ENCODE measurements around the gene BFAR. TPM values are rescaled to one million over a fixed set of nuclear protein-coding genes. Genes with fewer than 3 reads are reported as not detected.

The BFAR gene
- total and polyA plus RNA-seq, 9 of the 15 experiments (the other 6 are each of a cell fraction or from before 2014, with no cell fraction given) = 45.0 to 82.6 (median 60.4) TPM

- TF ChIP-seq TFAP4 (CRISPR knock-in tag; IDR thresholded peaks at IDR 0.05; ENCODE audit: borderline replicate concordance) (peak; percentile 79), ZNF24 (IDR thresholded peaks at IDR 0.05) (0 out of 2 replicates have a peak, but pooled peaks have one; percentile 51), NCOR1 (IDR thresholded peaks at IDR 0.05) (0 out of 2 replicates have a peak, but pooled peaks have one; percentile 12), THRA (IDR thresholded peaks at IDR 0.05) (no peak), NR2C2 (CRISPR knock-in tag; IDR thresholded peaks at IDR 0.05) (0 out of 2 replicates have a peak, but pooled peaks have one; percentile 28), NR2C2 (tag; IDR thresholded peaks at IDR 0.05) (peak; percentile 89), POLR2G (IDR thresholded peaks at IDR 0.05; ENCODE audit: low read depth, low read length) (peak; percentile 97), CEBPB (tag; IDR thresholded peaks at IDR 0.05) (peak; percentile 55; the same call in 1 of the 2 replicates), MITF (IDR thresholded peaks at IDR 0.05) (peak; percentile 51; the same call in 1 of the 2 replicates), TOE1 (IDR thresholded peaks at IDR 0.05; ENCODE audit: borderline replicate concordance) (peak; percentile 54; the same call in 1 of the 2 replicates), TOE1 (CRISPR knock-in tag; IDR thresholded peaks at IDR 0.05; ENCODE audit: borderline replicate concordance, low read depth) (no peak), ZNF232 (CRISPR knock-in tag; IDR thresholded peaks at IDR 0.05) (0 out of 2 replicates have a peak, but pooled peaks have one; percentile 63), ZNF444 (CRISPR knock-in tag; IDR thresholded peaks at IDR 0.05) (no peak), PHF20 (IDR thresholded peaks at IDR 0.05; ENCODE audit: partially characterized antibody) (peak; percentile 73), SOX6 (IDR thresholded peaks at IDR 0.05) (peak; percentile 64; the same call in 1 of the 2 replicates), DEAF1 (CRISPR knock-in tag; IDR thresholded peaks at IDR 0.05) (no peak), NR2C1 (IDR thresholded peaks at IDR 0.05) (peak; percentile 51), NR2C1 (tag; IDR thresholded peaks at IDR 0.05) (no peak), ETS1 (conservative IDR thresholded peaks at IDR 0.05; ENCODE audit: control insufficient read depth, low read depth, low read length) (peak; percentile 70; the same call in 1 of the 2 replicates), ZNF766 (CRISPR knock-in tag; conservative IDR thresholded peaks at IDR 0.05) (0 out of 2 replicates have a peak, but pooled peaks have one; percentile 35), CBFA2T2 (conservative IDR thresholded peaks at IDR 0.05) (peak; percentile 12; the same call in 1 of the 2 replicates), DIDO1 (tag; IDR thresholded peaks at IDR 0.05; ENCODE audit: low read depth) (no peak)
Observed at GRCh38 chr16:14632693-14633569, at the start of gene BFAR (continued).

All from K562 (cell line).